Mesodermal cell (in vitro differentiated cells): ENCODE results near the gene GABBR2.

Source experiments
- H3K27ac ChIP-seq: 2 replicates; pipeline ENCODE4 v1.7.0; 2013; ENCODE audit warnings: mild to moderate bottlenecking, low read depth, low read length, moderate library complexity; ENCODE audit not compliant: severe bottlenecking
- H3K36me3 ChIP-seq: 2 replicates; pipeline ENCODE4 v1.7.1; 2013; ENCODE audit warnings: mild to moderate bottlenecking, low read length, moderate library complexity; ENCODE audit not compliant: control insufficient read depth, insufficient read depth
- H3K4me1 ChIP-seq: one replicate; pipeline ENCODE4 v1.7.1; 2013; ENCODE audit warnings: mild to moderate bottlenecking, low read length; ENCODE audit not compliant: insufficient read depth, control insufficient read depth, poor library complexity, severe bottlenecking
- H3K4me3 ChIP-seq: 2 replicates; pipeline ENCODE4 v1.7.0; 2013; ENCODE audit warnings: low read length, control low read depth, mild to moderate bottlenecking; ENCODE audit not compliant: insufficient read depth, poor library complexity, severe bottlenecking; ENCODE audit errors: extremely low read depth
- H3K9me3 ChIP-seq: 2 replicates; pipeline ENCODE4 v1.7.1; 2013; ENCODE audit warnings: mild to moderate bottlenecking, low read length, moderate library complexity; ENCODE audit not compliant: control insufficient read depth
- WGBS, 2 experiments: methylation state at CpG; one replicate each; pipeline ENCODE4 v1.1.5; 2013; ENCODE audit warnings: missing lambda C conversion rate in 2 of 2; ENCODE audit not compliant: insufficient coverage in 2 of 2; 5-methylcytosine and 5-hydroxymethylcytosine counted together

The GABBR2 gene

GRCh38 chr9:98255578-98256296, 453.0 kb downstream of the GABBR2 start, which contains the start of gene TBC1D2:
Gene TBC1D2, minus strand, starts transcription at chr9:98255649. Its CDS starts 108 bp downstream, at chr9:98255541.
- H3K4me3 ChIP-seq: peak within 1 kb of the TSS; percentile 76
- peak within 1 kb of the TSS; percentile 95 for H3K27ac ChIP-seq
- no peaks in the 10 kb centered on the region for H3K36me3 ChIP-seq
- peaks cover 6% of the 10 kb centered on the region for H3K4me1 ChIP-seq
- WGBS, 2 experiments: 0 to 1% methylated on average over 55 to 56 of the region's 64 CpGs
- no peaks in the 10 kb centered on the region for H3K9me3 ChIP-seq

GRCh38 chr9:98255061-98255577, 453.6 kb downstream of the GABBR2 start:
- peaks cover 6% of the 10 kb centered on the region for H3K4me1 ChIP-seq
- 3% methylated on average over 28 to 33 of the region's 36 CpGs for WGBS, 2 experiments
- no peaks in the 10 kb centered on the region for H3K36me3 ChIP-seq
- no peaks in the 10 kb centered on the region for H3K9me3 ChIP-seq
- H3K4me3 ChIP-seq: peak overlapping the region; percentile 76
- no peak overlapping the region for H3K27ac ChIP-seq

- Histone ChIP-seq H3K4me1 (peaks cover 7% of the 10 kb centered on the region), H3K9me3 (no peaks in the 10 kb centered on the region), H3K36me3 (no peaks in the 10 kb centered on the region), H3K4me3 (peak overlapping the region; percentile 76), H3K27ac (no peak overlapping the region)
- WGBS, 2 experiments: 64 to 100% methylated on average over 2 to 5 of the region's 5 CpGs
These were observed 454.3 kb downstream of the GABBR2 start for GRCh38 chr9:98254228-98255060.

- 86 to 90% methylated on average over 1 to 2 of the region's 3 CpGs for WGBS, 2 experiments
- H3K36me3 ChIP-seq: no peaks in the 10 kb centered on the region
- H3K4me1 ChIP-seq: peaks cover 16% of the 10 kb centered on the region
- H3K4me3 ChIP-seq: no peak overlapping the region
- H3K9me3 ChIP-seq: no peaks in the 10 kb centered on the region
- H3K27ac ChIP-seq: no peak overlapping the region
These were observed 455.2 kb downstream of the GABBR2 start for GRCh38 chr9:98253565-98253964.

- WGBS, 2 experiments: 88 to 91% methylated on average over 7 to 8 of the region's 9 CpGs
- Histone ChIP-seq H3K9me3 (no peaks in the 10 kb centered on the region), H3K27ac (no peak overlapping the region), H3K4me1 (peaks cover 18% of the 10 kb centered on the region), H3K4me3 (no peak overlapping the region), H3K36me3 (no peaks in the 10 kb centered on the region)
These were observed 457.2 kb downstream of the GABBR2 start for GRCh38 chr9:98251551-98251950.

GRCh38 chr9:98249771-98250170, 459.0 kb downstream of the GABBR2 start:
- 78 to 83% methylated on average over 1 of the region's 2 CpGs for WGBS, 2 experiments
- Histone ChIP-seq H3K9me3 (no peaks in the 10 kb centered on the region), H3K36me3 (no peaks in the 10 kb centered on the region), H3K4me1 (peaks cover 18% of the 10 kb centered on the region), H3K27ac (no peak overlapping the region), H3K4me3 (no peak overlapping the region)

- Histone ChIP-seq H3K4me1 (peaks cover 18% of the 10 kb centered on the region), H3K36me3 (no peaks in the 10 kb centered on the region), H3K9me3 (no peaks in the 10 kb centered on the region), H3K4me3 (no peak overlapping the region), H3K27ac (no peak overlapping the region)
- 80% methylated on average over 13 to 14 of the region's 16 CpGs for WGBS, 2 experiments
These were observed 459.8 kb downstream of the GABBR2 start for GRCh38 chr9:98248737-98249474.

- 83 to 98% methylated on average over 7 of the region's 8 CpGs for WGBS, 2 experiments
- Histone ChIP-seq H3K27ac (no peak overlapping the region), H3K36me3 (no peaks in the 10 kb centered on the region), H3K9me3 (no peaks in the 10 kb centered on the region), H3K4me1 (peaks cover 18% of the 10 kb centered on the region), H3K4me3 (no peak overlapping the region)
These were observed 460.7 kb downstream of the GABBR2 start for GRCh38 chr9:98247831-98248657.

GRCh38 chr9:98242426-98242825, 466.3 kb downstream of the GABBR2 start:
- WGBS, 2 experiments: 92 to 93% methylated on average over 2 of the region's 3 CpGs
- Histone ChIP-seq H3K27ac (no peak overlapping the region), H3K9me3 (no peaks in the 10 kb centered on the region), H3K4me1 (no peaks in the 10 kb centered on the region), H3K4me3 (no peak overlapping the region), H3K36me3 (no peaks in the 10 kb centered on the region)
